BE2C (cell line): ENCODE results near the gene PALD1.

Source experiments
- DNase-seq: peaks from one replicate; pipeline ENCODE4 v3.0.0-alpha.2; 2020
- H3K27me3 ChIP-seq: fragments of 250-450 bp; sonication (Bioruptor Pico); 2 replicates; pipeline ENCODE4 v1.5.1; 2020; ENCODE audit warnings: mild to moderate bottlenecking
- H3K36me3 ChIP-seq: fragments of 250-450 bp; sonication (Bioruptor Pico); 2 replicates; pipeline ENCODE4 v1.5.1; 2020; ENCODE audit warnings: mild to moderate bottlenecking
- H3K4me1 ChIP-seq: fragments of 250-450 bp; sonication (Bioruptor Pico); 2 replicates; pipeline ENCODE4 v1.5.1; 2020
- H3K4me3 ChIP-seq: 2 replicates; pipeline ENCODE4 v1.5.1; 2011; ENCODE audit warnings: low read depth, low read length
- H3K9me3 ChIP-seq: fragments of 250-450 bp; sonication (Bioruptor Pico); 2 replicates; pipeline ENCODE4 v1.5.1; 2020
- CTCF ChIP-seq: IDR thresholded peaks from 2 replicates; pipeline ENCODE4 v1.5.1; 2012; ENCODE audit warnings: mild to moderate bottlenecking, low read depth, low read length

The PALD1 gene

GRCh38 chr10:70588859-70589570, 110.4 kb downstream of the PALD1 start:
- Histone ChIP-seq H3K36me3 (no peaks in the 10 kb centered on the region), H3K9me3 (no peaks in the 10 kb centered on the region), H3K4me3 (no peak overlapping the region), H3K4me1 (peaks cover 8% of the 10 kb centered on the region), H3K27me3 (no peaks in the 10 kb centered on the region)
- no peak for TF ChIP-seq CTCF
- DNase-seq = no peak

GRCh38 chr10:70589762-70590654, 111.4 kb downstream of the PALD1 start:
- no peaks in the 10 kb centered on the region for H3K36me3 ChIP-seq
- no peaks in the 10 kb centered on the region for H3K27me3 ChIP-seq
- no peak for TF ChIP-seq CTCF
- H3K9me3 ChIP-seq = no peaks in the 10 kb centered on the region
- no peak for DNase-seq
- peaks cover 8% of the 10 kb centered on the region for H3K4me1 ChIP-seq
- no peak overlapping the region for H3K4me3 ChIP-seq

- no peaks in the 10 kb centered on the region for H3K36me3 ChIP-seq
- no peak for DNase-seq
- H3K27me3 ChIP-seq = no peaks in the 10 kb centered on the region
- no peak overlapping the region for H3K4me3 ChIP-seq
- peaks cover 2% of the 10 kb centered on the region; the same call in 1 of the 2 replicates for H3K4me1 ChIP-seq
- TF ChIP-seq CTCF = no peak
- no peaks in the 10 kb centered on the region for H3K9me3 ChIP-seq
These were observed 112.3 kb downstream of the PALD1 start for GRCh38 chr10:70590655-70591416.

- H3K36me3 ChIP-seq = no peaks in the 10 kb centered on the region
- H3K4me1 ChIP-seq = peaks cover 1% of the 10 kb centered on the region
- no peak for DNase-seq
- no peaks in the 10 kb centered on the region for H3K9me3 ChIP-seq
- no peak for TF ChIP-seq CTCF
- H3K4me3 ChIP-seq = no peak overlapping the region
- no peaks in the 10 kb centered on the region for H3K27me3 ChIP-seq
These were observed 113.7 kb downstream of the PALD1 start for GRCh38 chr10:70592186-70592735.

GRCh38 chr10:70592746-70593512, 114.4 kb downstream of the PALD1 start:
- no peak overlapping the region for H3K4me3 ChIP-seq
- H3K27me3 ChIP-seq = no peaks in the 10 kb centered on the region
- peaks cover 3% of the 10 kb centered on the region for H3K4me1 ChIP-seq
- TF ChIP-seq CTCF = no peak
- no peak for DNase-seq
- H3K36me3 ChIP-seq = no peaks in the 10 kb centered on the region
- H3K9me3 ChIP-seq = no peaks in the 10 kb centered on the region
